GM06990 (cell line): ENCODE measurements around the gene DLG2.

Experiments used
- DNase-seq: peaks from one replicate; pipeline ENCODE4 v3.0.0-alpha.2; 2011; ENCODE audit not compliant: insufficient read length; ENCODE audit errors: extremely low read depth
- H3K27me3 ChIP-seq: replicated peaks from 2 replicates; pipeline ENCODE4 v1.6.0; 2011; ENCODE audit warnings: low read length; ENCODE audit not compliant: control insufficient read depth, insufficient read depth
- H3K36me3 ChIP-seq: 2 replicates; pipeline ENCODE4 v1.5.1; 2011; ENCODE audit warnings: low read length; ENCODE audit not compliant: control insufficient read depth, insufficient read depth
- H3K4me3 ChIP-seq: replicated peaks from 2 replicates; pipeline ENCODE4 v1.5.1; 2011; ENCODE audit warnings: low read depth, mild to moderate bottlenecking, control low read depth, low read length
- CTCF ChIP-seq: IDR thresholded peaks from 2 replicates; pipeline ENCODE4 v1.5.1; 2011; ENCODE audit warnings: low read length, control low read depth, mild to moderate bottlenecking, inconsistent platforms; ENCODE audit not compliant: insufficient read depth, poor library complexity, severe bottlenecking

DLG2 gene

GRCh38 chr11:84588131-84588829 lies 1038.9 kb downstream of the DLG2 start:
- no peaks in the 10 kb centered on the region for H3K27me3 ChIP-seq
- no peaks in the 10 kb centered on the region for H3K36me3 ChIP-seq
- no peak for DNase-seq
- H3K4me3 ChIP-seq: no peak overlapping the region
- no peak for TF ChIP-seq CTCF

GRCh38 chr11:84583106-84583505 lies 1044.0 kb downstream of the DLG2 start:
- no peaks in the 10 kb centered on the region for H3K27me3 ChIP-seq
- DNase-seq: no peak
- H3K4me3 ChIP-seq: no peak overlapping the region

GRCh38 chr11:84581083-84581482 lies 1046.1 kb downstream of the DLG2 start:
- Histone ChIP-seq H3K27me3 (no peaks in the 10 kb centered on the region), H3K4me3 (no peak overlapping the region), H3K36me3 (no peaks in the 10 kb centered on the region)
- DNase-seq: no peak
- TF ChIP-seq CTCF: no peak

More at GRCh38 chr11:84583106-84583505, 1044.0 kb downstream of the DLG2 start:
- no peaks in the 10 kb centered on the region for H3K36me3 ChIP-seq
- TF ChIP-seq CTCF: no peak

GRCh38 chr11:84580428-84580827 lies 1046.7 kb downstream of the DLG2 start:
- H3K36me3 ChIP-seq: no peaks in the 10 kb centered on the region
- no peaks in the 10 kb centered on the region for H3K27me3 ChIP-seq
- no peak overlapping the region for H3K4me3 ChIP-seq
- no peak for DNase-seq
- TF ChIP-seq CTCF: no peak

GRCh38 chr11:84573868-84574267 lies 1053.3 kb downstream of the DLG2 start:
- Histone ChIP-seq H3K4me3 (no peak overlapping the region), H3K27me3 (no peaks in the 10 kb centered on the region), H3K36me3 (no peaks in the 10 kb centered on the region)
- no peak for DNase-seq
- no peak for TF ChIP-seq CTCF

- DNase-seq: no peak
- no peak for TF ChIP-seq CTCF
- Histone ChIP-seq H3K36me3 (no peaks in the 10 kb centered on the region), H3K27me3 (no peaks in the 10 kb centered on the region), H3K4me3 (no peak overlapping the region)
These were observed 1060.5 kb downstream of the DLG2 start for GRCh38 chr11:84566671-84567070.
